HepG2 (cell line): ENCODE data around the gene GPR107. TPM values are rescaled to one million over a fixed set of nuclear protein-coding genes. Genes with fewer than 3 reads are reported as not detected.
A peak's percentile ranks its signal among the peaks of the same experiment; 100 is the strongest.

Source experiments
- AGO2 ChIP-seq: fragments of 200-400 bp; formaldehyde crosslinking; optimal IDR thresholded peaks from 2 replicates; pipeline ENCODE3; 2017; ENCODE audit warnings: mild to moderate bottlenecking, low read depth, low read length, moderate library complexity
- BCL6 ChIP-seq: IDR thresholded peaks from 2 replicates; pipeline ENCODE4 v1.6.1; 2016; ENCODE audit warnings: missing genetic modification reagents, missing compliant biosample characterization
- CREM ChIP-seq, 2 experiments: sonication (generic) in 1 of 2; formaldehyde crosslinking in 1 of 2; IDR thresholded peaks; 2 replicates each; pipeline versions ENCODE4 v1.4.0 to v1.6.1; 2016 to 2020; ENCODE audit warnings: antibody characterized with exemption in 1 of 2, mild to moderate bottlenecking in 1 of 2, missing genetic modification reagents in 1 of 2
- FOXJ3 ChIP-seq: sonication (generic); formaldehyde crosslinking; IDR thresholded peaks from 2 replicates; pipeline ENCODE4 v1.4.0; 2020; ENCODE audit warnings: missing genetic modification reagents, mild to moderate bottlenecking, borderline replicate concordance
- FOXK1 ChIP-seq: sonication (generic); formaldehyde crosslinking; IDR thresholded peaks from 2 replicates; pipeline ENCODE4 v1.4.0; 2020; ENCODE audit warnings: low read depth, missing genetic modification reagents, borderline replicate concordance
- GABPB1 ChIP-seq: IDR thresholded peaks from 2 replicates; pipeline ENCODE4 v1.6.1; 2016; ENCODE audit warnings: mild to moderate bottlenecking, missing genetic modification reagents, moderate library complexity, missing compliant biosample characterization
- KDM3A ChIP-seq: IDR thresholded peaks from 2 replicates; pipeline ENCODE4 v1.6.1; 2018; ENCODE audit warnings: low read depth, missing compliant biosample characterization
- MATR3 ChIP-seq: sonication (generic); formaldehyde crosslinking; IDR thresholded peaks from 2 replicates; pipeline ENCODE4 v1.4.0; 2020; ENCODE audit warnings: missing genetic modification reagents
- MEF2D ChIP-seq: sonication (generic); formaldehyde crosslinking; IDR thresholded peaks from 2 replicates; pipeline ENCODE4 v1.5.1; 2020; ENCODE audit warnings: mild to moderate bottlenecking, missing genetic modification reagents
- MLLT10 ChIP-seq: sonication (generic); formaldehyde crosslinking; IDR thresholded peaks from 2 replicates; pipeline ENCODE4 v1.4.0; 2020; ENCODE audit warnings: missing genetic modification reagents
- MTF1 ChIP-seq: sonication (generic); formaldehyde crosslinking; IDR thresholded peaks from 2 replicates; pipeline ENCODE4 v1.5.0; 2020; ENCODE audit warnings: missing genetic modification reagents
- NR2F6 ChIP-seq, 2 experiments: IDR thresholded peaks; 2 replicates each; pipeline ENCODE4 v1.6.1; 2016; ENCODE audit warnings: antibody characterized with exemption in 1 of 2, mild to moderate bottlenecking in 1 of 2
- PHF8 ChIP-seq: sonication (generic); formaldehyde crosslinking; IDR thresholded peaks from 2 replicates; pipeline ENCODE4 v1.5.0; 2020; ENCODE audit warnings: missing genetic modification reagents
- ZBTB7B ChIP-seq: sonication (generic); formaldehyde crosslinking; IDR thresholded peaks from 2 replicates; pipeline ENCODE4 v1.4.0; 2020; ENCODE audit warnings: missing genetic modification reagents
- ZGPAT ChIP-seq: IDR thresholded peaks from 2 replicates; pipeline ENCODE4 v1.6.1; 2016; ENCODE audit warnings: mild to moderate bottlenecking
- ZNF235 ChIP-seq: sonication (generic); formaldehyde crosslinking; IDR thresholded peaks from 2 replicates; pipeline ENCODE4 v1.8.1; 2023; ENCODE audit warnings: mild to moderate bottlenecking, missing genetic modification reagents, borderline replicate concordance
- ZNF431 ChIP-seq: sonication (generic); formaldehyde crosslinking; IDR thresholded peaks from 2 replicates; pipeline ENCODE4 v1.9.0; 2022; ENCODE audit warnings: missing genetic modification reagents, low read depth, mild to moderate bottlenecking, borderline replicate concordance
- ZNF619 ChIP-seq: sonication (generic); formaldehyde crosslinking; IDR thresholded peaks from 2 replicates; pipeline ENCODE4 v1.4.0; 2020; ENCODE audit warnings: mild to moderate bottlenecking, missing genetic modification reagents
- ZNF672 ChIP-seq: sonication (generic); formaldehyde crosslinking; IDR thresholded peaks from 2 replicates; pipeline ENCODE4 v1.8.1; 2022; ENCODE audit warnings: missing genetic modification reagents
- ZNF839 ChIP-seq: sonication (generic); formaldehyde crosslinking; IDR thresholded peaks from 2 replicates; pipeline ENCODE4 v1.4.0; 2020; ENCODE audit warnings: missing genetic modification reagents, mild to moderate bottlenecking, borderline replicate concordance
- polyA plus RNA-seq, 8 experiments: library from polyadenylated mRNA; depleted of rRNA in 3 of 8; stranded (reverse) in 7 of 8; unstranded in 1 of 8; fragments of >200 nt; fragmentation: Illumina TruSeq in 4 of 8; extraction: Trizol in 4 of 8; gene quantifications; 2 replicates each; pipeline versions ENCODE4 v1.2.1 to v1.2.3, GENCODE V29; 2011 to 2016; ENCODE audit warnings: low read depth in 4 of 8, missing spikeins in 1 of 8, mixed read lengths in 1 of 8; ENCODE audit not compliant: insufficient read depth in 1 of 8
- total RNA-seq, 5 experiments: library from RNA; depleted of rRNA; stranded (reverse); fragments of >200 nt; fragmentation: Illumina TruSeq; extraction: Trizol; gene quantifications; 2 replicates each; pipeline ENCODE4 v1.2.3, GENCODE V29; 2016; ENCODE audit warnings: low read depth in 1 of 5
- TF ChIP-seq, protein P1 (sequence below): sonication (generic); formaldehyde crosslinking; conservative IDR thresholded peaks from 2 replicates; pipeline ENCODE4 v1.8.0; 2022; ENCODE audit warnings: low read depth, missing genetic modification reagents
- TF ChIP-seq, protein P2 (sequence below): sonication (generic); formaldehyde crosslinking; conservative IDR thresholded peaks from 2 replicates; pipeline ENCODE4 v1.8.0; 2022; ENCODE audit warnings: mild to moderate bottlenecking, moderate library complexity, missing genetic modification reagents
- TF ChIP-seq, protein P3 (sequence below): sonication (generic); formaldehyde crosslinking; IDR thresholded peaks from 2 replicates; pipeline ENCODE4 v1.8.0; 2022; ENCODE audit warnings: missing genetic modification reagents, mild to moderate bottlenecking, borderline replicate concordance

Gene GPR107
- total and polyA plus RNA-seq, 2 of the 13 experiments (the other 11 are each of a cell fraction or from before 2014, with no cell fraction given) = 22.5 to 24.4 TPM

DNA sequence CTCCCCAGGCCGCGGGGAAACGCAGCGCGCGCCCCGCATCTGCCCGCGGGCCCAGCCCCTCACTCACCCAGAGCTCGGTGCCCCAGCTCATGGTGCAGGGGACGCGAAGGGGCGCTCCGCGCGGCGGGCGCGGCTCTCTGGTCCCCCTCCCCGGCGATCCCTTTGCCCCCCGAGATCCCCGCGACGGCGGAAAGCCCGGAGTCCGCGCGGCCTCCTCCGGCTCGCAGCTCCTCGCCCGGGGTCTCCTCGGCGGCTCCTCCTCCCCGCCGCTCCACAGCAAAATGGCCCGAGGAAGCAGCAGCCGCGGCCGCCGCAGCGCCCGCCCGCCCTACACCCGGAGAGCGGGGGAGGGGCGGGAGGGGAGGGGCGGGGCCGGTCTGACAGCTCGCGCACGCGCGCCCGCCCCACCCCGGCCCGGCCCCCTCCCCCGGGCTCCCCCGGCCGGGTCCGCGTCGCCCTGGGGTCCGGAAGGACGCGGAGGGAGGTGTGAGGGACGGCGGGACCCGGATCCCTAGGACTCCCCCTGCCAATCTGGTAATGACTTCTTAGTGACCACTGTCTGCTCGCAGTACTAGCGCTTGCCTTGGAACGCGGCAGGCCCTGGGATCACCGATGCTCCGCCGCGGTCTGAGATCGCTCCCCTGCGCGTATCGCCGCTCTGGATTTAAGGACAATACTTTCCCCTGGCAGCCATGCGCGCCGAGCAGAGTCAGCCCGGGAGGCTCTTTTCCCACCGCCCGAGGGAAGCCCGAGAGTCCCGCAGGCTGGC lies 10.6 kb upstream of the GPR107 start, which contains the start of gene FNBP1 (continued):
- TF ChIP-seq, protein P1, sequence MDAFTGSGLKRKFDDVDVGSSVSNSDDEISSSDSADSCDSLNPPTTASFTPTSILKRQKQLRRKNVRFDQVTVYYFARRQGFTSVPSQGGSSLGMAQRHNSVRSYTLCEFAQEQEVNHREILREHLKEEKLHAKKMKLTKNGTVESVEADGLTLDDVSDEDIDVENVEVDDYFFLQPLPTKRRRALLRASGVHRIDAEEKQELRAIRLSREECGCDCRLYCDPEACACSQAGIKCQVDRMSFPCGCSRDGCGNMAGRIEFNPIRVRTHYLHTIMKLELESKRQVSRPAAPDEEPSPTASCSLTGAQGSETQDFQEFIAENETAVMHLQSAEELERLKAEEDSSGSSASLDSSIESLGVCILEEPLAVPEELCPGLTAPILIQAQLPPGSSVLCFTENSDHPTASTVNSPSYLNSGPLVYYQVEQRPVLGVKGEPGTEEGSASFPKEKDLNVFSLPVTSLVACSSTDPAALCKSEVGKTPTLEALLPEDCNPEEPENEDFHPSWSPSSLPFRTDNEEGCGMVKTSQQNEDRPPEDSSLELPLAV = no peak
- TF ChIP-seq MTF1 (CRISPR knock-in tag) = no peak
- TF ChIP-seq CREM (IDR thresholded peaks at IDR 0.05) = no peak; the same call in 1 of the 2 replicates
- no peak for TF ChIP-seq CREM (CRISPR knock-in tag; IDR thresholded peaks at IDR 0.05)
- no peak for TF ChIP-seq MATR3
- no peak for TF ChIP-seq FOXK1 (CRISPR knock-in tag)
- TF ChIP-seq ZNF839 (CRISPR knock-in tag) = no peak
- no peak for TF ChIP-seq FOXJ3 (CRISPR knock-in tag)
- 0 out of 2 replicates have a peak, but pooled peaks have one; percentile 5 for TF ChIP-seq KDM3A (CRISPR knock-in tag)
- TF ChIP-seq ZGPAT (CRISPR knock-in tag) = peak; percentile 73; the same call in 1 of the 2 replicates
- TF ChIP-seq AGO2 = peak; percentile 67
- TF ChIP-seq ZNF619 = no peak; the same call in 1 of the 2 replicates
- TF ChIP-seq, protein P2, sequence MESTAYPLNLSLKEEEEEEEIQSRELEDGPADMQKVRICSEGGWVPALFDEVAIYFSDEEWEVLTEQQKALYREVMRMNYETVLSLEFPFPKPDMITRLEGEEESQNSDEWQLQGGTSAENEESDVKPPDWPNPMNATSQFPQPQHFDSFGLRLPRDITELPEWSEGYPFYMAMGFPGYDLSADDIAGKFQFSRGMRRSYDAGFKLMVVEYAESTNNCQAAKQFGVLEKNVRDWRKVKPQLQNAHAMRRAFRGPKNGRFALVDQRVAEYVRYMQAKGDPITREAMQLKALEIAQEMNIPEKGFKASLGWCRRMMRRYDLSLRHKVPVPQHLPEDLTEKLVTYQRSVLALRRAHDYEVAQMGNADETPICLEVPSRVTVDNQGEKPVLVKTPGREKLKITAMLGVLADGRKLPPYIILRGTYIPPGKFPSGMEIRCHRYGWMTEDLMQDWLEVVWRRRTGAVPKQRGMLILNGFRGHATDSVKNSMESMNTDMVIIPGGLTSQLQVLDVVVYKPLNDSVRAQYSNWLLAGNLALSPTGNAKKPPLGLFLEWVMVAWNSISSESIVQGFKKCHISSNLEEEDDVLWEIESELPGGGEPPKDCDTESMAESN = peak; percentile 18; the same call in 1 of the 2 replicates
- no peak for TF ChIP-seq MLLT10 (CRISPR knock-in tag)
- 0 out of 2 replicates have a peak, but pooled peaks have one; percentile 33 for TF ChIP-seq ZNF235
- TF ChIP-seq BCL6 = no peak
- TF ChIP-seq MEF2D (CRISPR knock-in tag) = no peak; the same call in 1 of the 2 replicates
- TF ChIP-seq PHF8 (CRISPR knock-in tag) = peak; percentile 73
- no peak for TF ChIP-seq ZBTB7B (CRISPR knock-in tag)
- no peak for TF ChIP-seq NR2F6 (IDR thresholded peaks at IDR 0.05)
- TF ChIP-seq NR2F6 (CRISPR knock-in tag; IDR thresholded peaks at IDR 0.05) = no peak; the same call in 1 of the 2 replicates
- TF ChIP-seq ZNF672 (CRISPR knock-in tag) = no peak
- TF ChIP-seq GABPB1 (CRISPR knock-in tag) = no peak; the same call in 1 of the 2 replicates
- no peak; the same call in 1 of the 2 replicates for TF ChIP-seq ZNF431 (CRISPR knock-in tag)
- TF ChIP-seq, protein P3, sequence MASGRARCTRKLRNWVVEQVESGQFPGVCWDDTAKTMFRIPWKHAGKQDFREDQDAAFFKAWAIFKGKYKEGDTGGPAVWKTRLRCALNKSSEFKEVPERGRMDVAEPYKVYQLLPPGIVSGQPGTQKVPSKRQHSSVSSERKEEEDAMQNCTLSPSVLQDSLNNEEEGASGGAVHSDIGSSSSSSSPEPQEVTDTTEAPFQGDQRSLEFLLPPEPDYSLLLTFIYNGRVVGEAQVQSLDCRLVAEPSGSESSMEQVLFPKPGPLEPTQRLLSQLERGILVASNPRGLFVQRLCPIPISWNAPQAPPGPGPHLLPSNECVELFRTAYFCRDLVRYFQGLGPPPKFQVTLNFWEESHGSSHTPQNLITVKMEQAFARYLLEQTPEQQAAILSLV (CRISPR knock-in tag) = 0 out of 2 replicates have a peak, but pooled peaks have one; percentile 64
